ENCODE results near the gene RXRG.

GRCh38 chr1:165365341-165365740, 79.6 kb downstream of the RXRG start:
- TF ChIP-seq, protein P1, sequence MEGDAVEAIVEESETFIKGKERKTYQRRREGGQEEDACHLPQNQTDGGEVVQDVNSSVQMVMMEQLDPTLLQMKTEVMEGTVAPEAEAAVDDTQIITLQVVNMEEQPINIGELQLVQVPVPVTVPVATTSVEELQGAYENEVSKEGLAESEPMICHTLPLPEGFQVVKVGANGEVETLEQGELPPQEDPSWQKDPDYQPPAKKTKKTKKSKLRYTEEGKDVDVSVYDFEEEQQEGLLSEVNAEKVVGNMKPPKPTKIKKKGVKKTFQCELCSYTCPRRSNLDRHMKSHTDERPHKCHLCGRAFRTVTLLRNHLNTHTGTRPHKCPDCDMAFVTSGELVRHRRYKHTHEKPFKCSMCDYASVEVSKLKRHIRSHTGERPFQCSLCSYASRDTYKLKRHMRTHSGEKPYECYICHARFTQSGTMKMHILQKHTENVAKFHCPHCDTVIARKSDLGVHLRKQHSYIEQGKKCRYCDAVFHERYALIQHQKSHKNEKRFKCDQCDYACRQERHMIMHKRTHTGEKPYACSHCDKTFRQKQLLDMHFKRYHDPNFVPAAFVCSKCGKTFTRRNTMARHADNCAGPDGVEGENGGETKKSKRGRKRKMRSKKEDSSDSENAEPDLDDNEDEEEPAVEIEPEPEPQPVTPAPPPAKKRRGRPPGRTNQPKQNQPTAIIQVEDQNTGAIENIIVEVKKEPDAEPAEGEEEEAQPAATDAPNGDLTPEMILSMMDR (IDR thresholded peaks at IDR 0.05; ENCODE audit: low read depth, low read length): no peak
- no peak for TF ChIP-seq EZH2phosphoT487 (IDR thresholded peaks at IDR 0.05; ENCODE audit: low read depth)
